Ishikawa (cell line): ENCODE measurements around the gene CPNE9.

ENCODE experiments used
- CEBPB ChIP-seq: IDR thresholded peaks from 2 replicates; pipeline ENCODE4 v1.6.1; 2012
- EGR1 ChIP-seq: IDR thresholded peaks from 2 replicates; pipeline ENCODE4 v1.6.1; 2012
- EP300 ChIP-seq: IDR thresholded peaks from 2 replicates; pipeline ENCODE4 v1.6.1; 2012; ENCODE audit warnings: borderline replicate concordance
- NFIC ChIP-seq: IDR thresholded peaks from 2 replicates; pipeline ENCODE4 v1.6.1; 2012
- RAD21 ChIP-seq: IDR thresholded peaks from 2 replicates; pipeline ENCODE4 v1.6.1; 2012; ENCODE audit warnings: low read depth
- TAF1 ChIP-seq: IDR thresholded peaks from 2 replicates; pipeline ENCODE4 v1.6.1; 2012; ENCODE audit warnings: low read depth, mild to moderate bottlenecking
- YY1 ChIP-seq: IDR thresholded peaks from 2 replicates; pipeline ENCODE4 v1.6.1; 2012; ENCODE audit warnings: low read depth
- ZBTB7A ChIP-seq: IDR thresholded peaks from 2 replicates; pipeline ENCODE4 v1.6.1; 2012; ENCODE audit warnings: low read depth
- TF ChIP-seq, protein P1 (sequence below): IDR thresholded peaks from 2 replicates; pipeline ENCODE4 v1.6.1; 2012; ENCODE audit warnings: low read depth, mild to moderate bottlenecking
- TF ChIP-seq, protein P2 (sequence below): IDR thresholded peaks from 2 replicates; pipeline ENCODE4 v1.6.1; 2012
- TF ChIP-seq, protein P3 (sequence below): IDR thresholded peaks from 2 replicates; pipeline ENCODE4 v1.6.1; 2012

DNA sequence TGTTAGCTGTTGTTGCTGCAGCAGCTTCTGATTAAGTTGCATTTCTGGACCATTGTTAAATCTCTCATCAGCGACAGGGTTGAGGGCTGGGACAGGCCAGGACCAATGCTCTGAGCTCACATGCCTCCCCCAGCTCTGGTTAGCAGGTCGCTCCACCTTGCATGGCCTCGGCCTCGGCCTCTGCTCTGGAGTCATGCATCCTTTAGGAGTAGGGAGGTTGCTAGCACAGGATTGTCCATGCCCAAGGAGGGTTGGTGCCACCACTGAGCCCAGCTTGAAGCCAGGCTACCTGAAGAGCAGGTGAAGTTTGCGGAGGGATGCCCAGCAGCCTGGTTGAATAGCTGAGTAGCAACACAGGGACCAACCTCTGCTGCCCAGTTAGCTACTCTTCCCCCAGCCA, 11.2 kb upstream of the CPNE9 start:
- TF ChIP-seq, protein P1, sequence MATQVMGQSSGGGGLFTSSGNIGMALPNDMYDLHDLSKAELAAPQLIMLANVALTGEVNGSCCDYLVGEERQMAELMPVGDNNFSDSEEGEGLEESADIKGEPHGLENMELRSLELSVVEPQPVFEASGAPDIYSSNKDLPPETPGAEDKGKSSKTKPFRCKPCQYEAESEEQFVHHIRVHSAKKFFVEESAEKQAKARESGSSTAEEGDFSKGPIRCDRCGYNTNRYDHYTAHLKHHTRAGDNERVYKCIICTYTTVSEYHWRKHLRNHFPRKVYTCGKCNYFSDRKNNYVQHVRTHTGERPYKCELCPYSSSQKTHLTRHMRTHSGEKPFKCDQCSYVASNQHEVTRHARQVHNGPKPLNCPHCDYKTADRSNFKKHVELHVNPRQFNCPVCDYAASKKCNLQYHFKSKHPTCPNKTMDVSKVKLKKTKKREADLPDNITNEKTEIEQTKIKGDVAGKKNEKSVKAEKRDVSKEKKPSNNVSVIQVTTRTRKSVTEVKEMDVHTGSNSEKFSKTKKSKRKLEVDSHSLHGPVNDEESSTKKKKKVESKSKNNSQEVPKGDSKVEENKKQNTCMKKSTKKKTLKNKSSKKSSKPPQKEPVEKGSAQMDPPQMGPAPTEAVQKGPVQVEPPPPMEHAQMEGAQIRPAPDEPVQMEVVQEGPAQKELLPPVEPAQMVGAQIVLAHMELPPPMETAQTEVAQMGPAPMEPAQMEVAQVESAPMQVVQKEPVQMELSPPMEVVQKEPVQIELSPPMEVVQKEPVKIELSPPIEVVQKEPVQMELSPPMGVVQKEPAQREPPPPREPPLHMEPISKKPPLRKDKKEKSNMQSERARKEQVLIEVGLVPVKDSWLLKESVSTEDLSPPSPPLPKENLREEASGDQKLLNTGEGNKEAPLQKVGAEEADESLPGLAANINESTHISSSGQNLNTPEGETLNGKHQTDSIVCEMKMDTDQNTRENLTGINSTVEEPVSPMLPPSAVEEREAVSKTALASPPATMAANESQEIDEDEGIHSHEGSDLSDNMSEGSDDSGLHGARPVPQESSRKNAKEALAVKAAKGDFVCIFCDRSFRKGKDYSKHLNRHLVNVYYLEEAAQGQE, result no peak
- TF ChIP-seq TAF1 (no peak), NFIC (no peak), EGR1 (no peak), EP300 (no peak), YY1 (no peak), ZBTB7A (no peak), CEBPB (no peak), RAD21 (no peak)
- TF ChIP-seq, protein P2, sequence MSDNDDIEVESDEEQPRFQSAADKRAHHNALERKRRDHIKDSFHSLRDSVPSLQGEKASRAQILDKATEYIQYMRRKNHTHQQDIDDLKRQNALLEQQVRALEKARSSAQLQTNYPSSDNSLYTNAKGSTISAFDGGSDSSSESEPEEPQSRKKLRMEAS, result no peak
- TF ChIP-seq, protein P3, sequence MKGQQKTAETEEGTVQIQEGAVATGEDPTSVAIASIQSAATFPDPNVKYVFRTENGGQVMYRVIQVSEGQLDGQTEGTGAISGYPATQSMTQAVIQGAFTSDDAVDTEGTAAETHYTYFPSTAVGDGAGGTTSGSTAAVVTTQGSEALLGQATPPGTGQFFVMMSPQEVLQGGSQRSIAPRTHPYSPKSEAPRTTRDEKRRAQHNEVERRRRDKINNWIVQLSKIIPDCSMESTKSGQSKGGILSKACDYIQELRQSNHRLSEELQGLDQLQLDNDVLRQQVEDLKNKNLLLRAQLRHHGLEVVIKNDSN, result no peak
